ENCODE data around the gene MYO1C.
"Not testable (repeated sequence)": the region's sequence is repeated elsewhere in the genome, so short reads cannot be mapped to it uniquely, and the experiment has no call there.

Gene MYO1C

GRCh38 chr17:1449412-1449967, 43.0 kb downstream of the MYO1C start:
- no peak for DNase-seq
- H3K36me3 Mint-ChIP-seq (ENCODE audit: low read depth) = peaks cover 70% of the 10 kb centered on the region
- H3K4me3 Mint-ChIP-seq = no peak overlapping the region
- H3K4me1 Mint-ChIP-seq (ENCODE audit: low read depth) = peaks cover 70% of the 10 kb centered on the region
- no peaks in the 10 kb centered on the region for H3K27me3 Mint-ChIP-seq
- H3K9me3 Mint-ChIP-seq = no peaks in the 10 kb centered on the region
- H3K27ac Mint-ChIP-seq = peak overlapping the region; percentile 20

GRCh38 chr17:1447052-1447451, 45.4 kb downstream of the MYO1C start:
- no peak for DNase-seq
- Mint-ChIP-seq H3K27me3 (no peaks in the 10 kb centered on the region), H3K36me3 (ENCODE audit: low read depth) (peaks cover 59% of the 10 kb centered on the region), H3K27ac (peak overlapping the region; percentile 61), H3K9me3 (no peaks in the 10 kb centered on the region), H3K4me1 (ENCODE audit: low read depth) (peaks cover 48% of the 10 kb centered on the region), H3K4me3 (no peak overlapping the region)

GRCh38 chr17:1446201-1446600, 46.3 kb downstream of the MYO1C start:
- Mint-ChIP-seq H3K36me3 (ENCODE audit: low read depth) (peaks cover 53% of the 10 kb centered on the region), H3K4me3 (no peak overlapping the region), H3K4me1 (ENCODE audit: low read depth) (peaks cover 41% of the 10 kb centered on the region), H3K9me3 (no peaks in the 10 kb centered on the region), H3K27ac (no peak overlapping the region), H3K27me3 (no peaks in the 10 kb centered on the region)
- no peak for DNase-seq

- Mint-ChIP-seq H3K4me1 (ENCODE audit: low read depth) (peaks cover 41% of the 10 kb centered on the region), H3K36me3 (ENCODE audit: low read depth) (peaks cover 53% of the 10 kb centered on the region)
- not testable (repeated sequence) for H3K9me3 Mint-ChIP-seq, DNase-seq, H3K27me3 Mint-ChIP-seq, H3K4me3 Mint-ChIP-seq, H3K27ac Mint-ChIP-seq
Measured at GRCh38 chr17:1445695-1446094, 46.8 kb downstream of the MYO1C start.

GRCh38 chr17:1442721-1443120, 49.8 kb downstream of the MYO1C start:
- H3K27ac Mint-ChIP-seq, H3K27me3 Mint-ChIP-seq, H3K4me3 Mint-ChIP-seq, H3K9me3 Mint-ChIP-seq, DNase-seq: not testable (repeated sequence)
- peaks cover 50% of the 10 kb centered on the region for H3K36me3 Mint-ChIP-seq (ENCODE audit: low read depth)
- peaks cover 35% of the 10 kb centered on the region for H3K4me1 Mint-ChIP-seq (ENCODE audit: low read depth)

GRCh38 chr17:1442187-1442586, 50.3 kb downstream of the MYO1C start:
- peaks cover 52% of the 10 kb centered on the region for H3K36me3 Mint-ChIP-seq (ENCODE audit: low read depth)
- H3K27ac Mint-ChIP-seq = no peak overlapping the region
- H3K27me3 Mint-ChIP-seq = no peaks in the 10 kb centered on the region
- H3K9me3 Mint-ChIP-seq = no peaks in the 10 kb centered on the region
- H3K4me3 Mint-ChIP-seq = no peak overlapping the region
- peaks cover 30% of the 10 kb centered on the region for H3K4me1 Mint-ChIP-seq (ENCODE audit: low read depth)
- no peak for DNase-seq

GRCh38 chr17:1440921-1441320, 51.6 kb downstream of the MYO1C start:
- H3K4me3 Mint-ChIP-seq = no peak overlapping the region
- no peak for DNase-seq
- no peaks in the 10 kb centered on the region for H3K27me3 Mint-ChIP-seq
- H3K9me3 Mint-ChIP-seq = no peaks in the 10 kb centered on the region
- H3K27ac Mint-ChIP-seq = no peak overlapping the region
- peaks cover 54% of the 10 kb centered on the region for H3K36me3 Mint-ChIP-seq (ENCODE audit: low read depth)
- peaks cover 20% of the 10 kb centered on the region for H3K4me1 Mint-ChIP-seq (ENCODE audit: low read depth)

- Mint-ChIP-seq H3K27ac (peak overlapping the region; percentile 50), H3K36me3 (ENCODE audit: low read depth) (peaks cover 63% of the 10 kb centered on the region), H3K4me3 (no peak overlapping the region), H3K4me1 (ENCODE audit: low read depth) (peaks cover 19% of the 10 kb centered on the region), H3K27me3 (no peaks in the 10 kb centered on the region), H3K9me3 (no peaks in the 10 kb centered on the region)
- no peak for DNase-seq
Measured at GRCh38 chr17:1438593-1439083, 53.8 kb downstream of the MYO1C start.

GRCh38 chr17:1435326-1435725, 57.2 kb downstream of the MYO1C start:
- Mint-ChIP-seq H3K27ac (no peak overlapping the region), H3K36me3 (ENCODE audit: low read depth) (peaks cover 77% of the 10 kb centered on the region), H3K4me3 (no peak overlapping the region), H3K9me3 (no peaks in the 10 kb centered on the region), H3K4me1 (ENCODE audit: low read depth) (peaks cover 36% of the 10 kb centered on the region), H3K27me3 (no peaks in the 10 kb centered on the region)
- DNase-seq = no peak

- no peak for DNase-seq
- peak overlapping the region; percentile 18 for H3K27ac Mint-ChIP-seq
- peaks cover 77% of the 10 kb centered on the region for H3K36me3 Mint-ChIP-seq (ENCODE audit: low read depth)
- H3K27me3 Mint-ChIP-seq = no peaks in the 10 kb centered on the region
- no peaks in the 10 kb centered on the region for H3K9me3 Mint-ChIP-seq
- H3K4me1 Mint-ChIP-seq (ENCODE audit: low read depth) = peaks cover 33% of the 10 kb centered on the region
- H3K4me3 Mint-ChIP-seq = no peak overlapping the region
Measured at GRCh38 chr17:1434150-1434549, 58.3 kb downstream of the MYO1C start.

GRCh38 chr17:1431631-1432104, 60.8 kb downstream of the MYO1C start:
- no peaks in the 10 kb centered on the region for H3K27me3 Mint-ChIP-seq
- no peaks in the 10 kb centered on the region for H3K9me3 Mint-ChIP-seq
- peaks cover 74% of the 10 kb centered on the region for H3K36me3 Mint-ChIP-seq (ENCODE audit: low read depth)
- no peak for DNase-seq
- peak overlapping the region; percentile 86 for H3K27ac Mint-ChIP-seq
- peaks cover 23% of the 10 kb centered on the region for H3K4me1 Mint-ChIP-seq (ENCODE audit: low read depth)
- H3K4me3 Mint-ChIP-seq = no peak overlapping the region

- no peak for DNase-seq
- Mint-ChIP-seq H3K9me3 (no peaks in the 10 kb centered on the region), H3K36me3 (ENCODE audit: low read depth) (peaks cover 64% of the 10 kb centered on the region), H3K4me3 (no peak overlapping the region), H3K27me3 (no peaks in the 10 kb centered on the region), H3K4me1 (ENCODE audit: low read depth) (peaks cover 22% of the 10 kb centered on the region), H3K27ac (peak overlapping the region; percentile 38)
Measured at GRCh38 chr17:1423456-1424135, 68.9 kb downstream of the MYO1C start.

GRCh38 chr17:1422885-1423284, 69.6 kb downstream of the MYO1C start:
- no peak overlapping the region for H3K4me3 Mint-ChIP-seq
- H3K27ac Mint-ChIP-seq = peak overlapping the region; percentile 38
- peaks cover 62% of the 10 kb centered on the region for H3K36me3 Mint-ChIP-seq (ENCODE audit: low read depth)
- DNase-seq = no peak
- peaks cover 22% of the 10 kb centered on the region for H3K4me1 Mint-ChIP-seq (ENCODE audit: low read depth)
- H3K9me3 Mint-ChIP-seq = no peaks in the 10 kb centered on the region
- H3K27me3 Mint-ChIP-seq = no peaks in the 10 kb centered on the region

GRCh38 chr17:1421470-1421869, 71.0 kb downstream of the MYO1C start:
- H3K9me3 Mint-ChIP-seq = no peaks in the 10 kb centered on the region
- H3K27me3 Mint-ChIP-seq = no peaks in the 10 kb centered on the region
- peaks cover 60% of the 10 kb centered on the region for H3K36me3 Mint-ChIP-seq (ENCODE audit: low read depth)
- H3K4me3 Mint-ChIP-seq = no peak overlapping the region
- DNase-seq = no peak
- H3K27ac Mint-ChIP-seq = no peak overlapping the region
- peaks cover 22% of the 10 kb centered on the region for H3K4me1 Mint-ChIP-seq (ENCODE audit: low read depth)

- DNase-seq = no peak
- Mint-ChIP-seq H3K27me3 (no peaks in the 10 kb centered on the region), H3K9me3 (no peaks in the 10 kb centered on the region), H3K4me3 (no peak overlapping the region), H3K36me3 (ENCODE audit: low read depth) (peaks cover 56% of the 10 kb centered on the region), H3K27ac (no peak overlapping the region), H3K4me1 (ENCODE audit: low read depth) (peaks cover 21% of the 10 kb centered on the region)
Measured at GRCh38 chr17:1420981-1421380, 71.5 kb downstream of the MYO1C start.

All from activated T-cell treated with anti-CD3 and anti-CD28 coated beads, Interleukin-2, amount 50 U/mL, for 24 hours (primary cell).